ENCODE data around the gene WIPF2. TPM values are rescaled to one million over a fixed set of nuclear protein-coding genes. Genes with fewer than 3 reads are reported as not detected.

WIPF2 gene
- total RNA-seq, 2 experiments from 2014 or later = 18.9 to 20.4 TPM

GRCh38 chr17:40325156-40326013 is 106.3 kb downstream of the WIPF2 start:
- ChIA-PET POLR2A (interaction anchor here (0.9 to 1.2 kb wide), 4 partner anchors 10 to 37 kb away, joined by 3 to 5 read pairs (median 3); no protein-coding TSS in a partner anchor), CTCF (interaction anchor here (0.6 to 3.0 kb wide), 7 partner anchors 8 to 44 kb away, joined by 3 to 14 read pairs (median 4); no protein-coding TSS in a partner anchor)

GRCh38 chr17:40326014-40326831 is 107.1 kb downstream of the WIPF2 start:
- POLR2A ChIA-PET = interaction anchor here (0.9 to 1.2 kb wide), 3 partner anchors 11 to 38 kb away, joined by 3 to 5 read pairs (median 3); no protein-coding TSS in a partner anchor
- CTCF ChIA-PET = interaction anchor here (0.9 to 3.0 kb wide), 6 partner anchors 9 to 35 kb away, joined by 3 to 14 read pairs (median 4); no protein-coding TSS in a partner anchor

GRCh38 chr17:40326832-40327199 is 107.7 kb downstream of the WIPF2 start:
- POLR2A ChIA-PET = interaction anchor here (0.6 to 1.0 kb wide), 2 partner anchors 8 to 39 kb away, joined by 3 read pairs; no protein-coding TSS in a partner anchor
- CTCF ChIA-PET = interaction anchor here (0.9 to 3.0 kb wide), 5 partner anchors 12 to 107 kb away, joined by 3 to 14 read pairs (median 3); partner anchors contain the start of gene WIPF2

DNA sequence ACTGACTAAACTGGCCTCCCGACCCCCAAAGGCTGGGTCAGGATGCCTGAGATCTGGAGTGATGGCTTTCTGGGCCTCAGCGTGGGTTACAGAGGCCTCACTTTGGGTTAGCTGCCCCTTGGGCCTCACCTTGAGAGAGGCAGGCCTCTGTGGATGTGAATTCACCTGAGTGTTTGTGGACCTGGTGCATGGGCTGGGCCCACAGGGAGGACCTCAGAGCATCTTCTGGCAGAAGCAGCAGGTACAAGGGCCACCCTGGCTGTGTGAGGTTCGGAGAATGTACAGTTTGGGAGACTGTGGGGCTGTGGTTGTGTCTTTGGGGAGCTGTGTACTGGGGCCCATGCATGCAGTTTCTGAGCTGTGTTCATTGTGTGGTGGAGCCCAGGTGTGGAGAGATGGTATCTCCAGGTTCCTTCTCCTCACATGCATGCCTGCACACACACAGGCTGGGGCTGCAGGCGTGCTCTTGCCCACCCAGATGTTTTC is 108.2 kb downstream of the WIPF2 start:
- ChIA-PET CTCF (interaction anchor here (0.9 to 3.0 kb wide), 7 partner anchors 12 to 108 kb away, joined by 3 to 14 read pairs (median 3); partner anchors contain the start of gene WIPF2), POLR2A (interaction anchor here (0.5 to 1.0 kb wide), 3 partner anchors 8 to 183 kb away, joined by 3 to 4 read pairs (median 3); no protein-coding TSS in a partner anchor)

DNA sequence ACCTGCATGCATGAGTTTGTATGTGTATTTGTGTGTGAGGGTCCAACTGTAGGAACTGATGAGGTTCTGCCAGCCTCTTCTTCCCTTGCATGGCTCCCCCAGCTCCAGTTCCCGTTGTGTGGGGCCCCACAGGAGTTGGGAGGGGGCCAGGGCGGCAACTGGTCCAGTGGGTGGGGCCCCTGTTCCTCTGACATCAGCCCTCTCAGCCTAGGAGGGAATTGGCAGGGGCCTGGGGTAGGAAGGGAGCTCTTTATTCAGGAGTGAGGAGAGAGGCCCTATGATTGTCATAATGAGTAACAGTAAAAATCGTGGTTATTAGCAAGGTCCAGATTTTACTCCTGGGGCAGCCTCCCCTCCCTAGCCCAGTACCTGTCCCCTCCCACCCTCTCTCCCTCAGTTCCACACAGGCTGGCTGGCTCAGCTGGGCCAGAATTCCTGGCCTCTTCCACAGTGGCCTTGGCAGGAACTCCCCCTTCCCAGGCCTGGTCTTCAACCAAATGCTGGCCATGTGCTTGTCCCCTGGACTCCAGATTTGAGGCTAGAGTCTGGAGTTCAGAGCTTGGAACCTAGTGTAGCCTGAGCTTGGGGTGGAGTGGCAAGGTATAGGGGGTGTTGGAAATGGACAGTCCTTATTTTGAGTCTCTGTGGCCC is 108.8 kb downstream of the WIPF2 start:
- CTCF ChIA-PET = interaction anchor here (0.7 to 3.0 kb wide), 7 partner anchors 11 to 108 kb away, joined by 3 to 14 read pairs (median 3); partner anchors contain the start of gene WIPF2

GRCh38 chr17:40328386-40328766 is 109.3 kb downstream of the WIPF2 start:
- ChIA-PET POLR2A (no interaction called here), CTCF (interaction anchor here (0.7 to 1.4 kb wide), 4 partner anchors 11 to 27 kb away, joined by 3 to 6 read pairs (median 3); no protein-coding TSS in a partner anchor)

More for the DNA sequence above, 108.8 kb downstream of the WIPF2 start:
- POLR2A ChIA-PET = interaction anchor here (0.5 to 1.0 kb wide), 2 partner anchors 40 to 183 kb away, joined by 3 to 4 read pairs; no protein-coding TSS in a partner anchor

- CTCF ChIA-PET = interaction anchor here (0.8 to 3.3 kb wide), 7 partner anchors 8 to 128 kb away, joined by 3 to 11 read pairs (median 4); no protein-coding TSS in a partner anchor
- POLR2A ChIA-PET = interaction anchor here (0.6 to 1.0 kb wide), 3 partner anchors 9 to 1156 kb away, joined by 3 to 5 read pairs (median 3); no protein-coding TSS in a partner anchor
Observed at GRCh38 chr17:40329839-40330794, 111.0 kb downstream of the WIPF2 start.

DNA sequence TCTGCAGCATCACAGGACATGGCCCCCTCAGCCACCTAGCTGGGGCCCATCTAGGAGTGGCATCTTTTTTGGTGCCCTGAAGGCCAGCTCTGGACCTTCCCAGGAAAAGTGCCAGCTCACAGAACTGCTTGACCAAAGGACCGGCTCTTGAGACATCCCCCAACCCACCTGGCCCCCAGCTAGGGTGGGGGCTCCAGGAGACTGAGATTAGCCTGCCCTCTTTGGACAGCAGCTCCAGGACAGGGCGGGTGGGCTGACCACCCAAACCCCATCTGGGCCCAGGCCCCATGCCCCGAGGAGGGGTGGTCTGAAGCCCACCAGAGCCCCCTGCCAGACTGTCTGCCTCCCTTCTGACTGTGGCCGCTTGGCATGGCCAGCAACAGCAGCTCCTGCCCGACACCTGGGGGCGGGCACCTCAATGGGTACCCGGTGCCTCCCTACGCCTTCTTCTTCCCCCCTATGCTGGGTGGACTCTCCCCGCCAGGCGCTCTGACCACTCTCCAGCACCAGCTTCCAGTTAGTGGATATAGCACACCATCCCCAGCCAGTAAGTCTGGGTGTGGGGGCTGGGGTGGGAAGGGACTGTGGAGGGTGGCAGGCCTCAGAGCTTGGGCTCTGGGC is 111.9 kb downstream of the WIPF2 start:
- POLR2A ChIA-PET = interaction anchor here (0.6 to 1.0 kb wide), 2 partner anchors 10 to 1157 kb away, joined by 3 to 5 read pairs; no protein-coding TSS in a partner anchor

GRCh38 chr17:40331743-40332641 is 112.9 kb downstream of the WIPF2 start:
- ChIA-PET POLR2A (no interaction called here), CTCF (interaction anchor here (1.4 to 3.3 kb wide), 2 partner anchors 13 to 130 kb away, joined by 3 to 11 read pairs; no protein-coding TSS in a partner anchor)

More for the DNA sequence above, 111.9 kb downstream of the WIPF2 start:
- CTCF ChIA-PET = interaction anchor here (0.6 to 3.3 kb wide), 8 partner anchors 9 to 220 kb away, joined by 3 to 11 read pairs (median 4); no protein-coding TSS in a partner anchor

Other genes with a start within 250 kb of the WIPF2 start
- 100 to 1,000 TPM; 193 to 197 TPM for gene PSMD3, start 238.5 kb upstream of the WIPF2 start, total RNA-seq
- not detected for gene CSF3, start 203.9 kb upstream of the WIPF2 start, total RNA-seq
- 100 to 1,000 TPM; 115 to 121 TPM for gene MED24, start 164.9 kb upstream of the WIPF2 start, total RNA-seq
- 10 to 100 TPM; 11.6 to 12.6 TPM for gene THRA, start 156.3 kb upstream of the WIPF2 start, total RNA-seq
- gene NR1D1, start 118.7 kb upstream of the WIPF2 start, total RNA-seq = 1 to 10 TPM; 7.7 to 8.3 TPM
- 10 to 100 TPM; 80.5 to 84.8 TPM for gene MSL1, start 97.3 kb upstream of the WIPF2 start, total RNA-seq
- 10 to 100 TPM; 87.3 to 89.1 TPM for gene CASC3, start 78.8 kb upstream of the WIPF2 start, total RNA-seq
- 1 to 10 TPM; 5.1 to 5.4 TPM for gene RAPGEFL1, start 41.8 kb upstream of the WIPF2 start, total RNA-seq
- gene CDC6, start 68.6 kb downstream of the WIPF2 start, total RNA-seq = 100 to 1,000 TPM; 121 to 127 TPM
- gene RARA, start 89.9 kb downstream of the WIPF2 start, total RNA-seq = 10 to 100 TPM; 28.6 to 29.7 TPM
- not detected for gene GJD3, start 145.4 kb downstream of the WIPF2 start, total RNA-seq
- 100 to 1,000 TPM; 159 to 160 TPM for gene TOP2A, start 198.6 kb downstream of the WIPF2 start, total RNA-seq
- gene IGFBP4, start 224.1 kb downstream of the WIPF2 start, total RNA-seq = 1 to 10 TPM; 1.9 to 2.0 TPM